ENCODE data around the gene TOR4A.

Gene TOR4A

DNA sequence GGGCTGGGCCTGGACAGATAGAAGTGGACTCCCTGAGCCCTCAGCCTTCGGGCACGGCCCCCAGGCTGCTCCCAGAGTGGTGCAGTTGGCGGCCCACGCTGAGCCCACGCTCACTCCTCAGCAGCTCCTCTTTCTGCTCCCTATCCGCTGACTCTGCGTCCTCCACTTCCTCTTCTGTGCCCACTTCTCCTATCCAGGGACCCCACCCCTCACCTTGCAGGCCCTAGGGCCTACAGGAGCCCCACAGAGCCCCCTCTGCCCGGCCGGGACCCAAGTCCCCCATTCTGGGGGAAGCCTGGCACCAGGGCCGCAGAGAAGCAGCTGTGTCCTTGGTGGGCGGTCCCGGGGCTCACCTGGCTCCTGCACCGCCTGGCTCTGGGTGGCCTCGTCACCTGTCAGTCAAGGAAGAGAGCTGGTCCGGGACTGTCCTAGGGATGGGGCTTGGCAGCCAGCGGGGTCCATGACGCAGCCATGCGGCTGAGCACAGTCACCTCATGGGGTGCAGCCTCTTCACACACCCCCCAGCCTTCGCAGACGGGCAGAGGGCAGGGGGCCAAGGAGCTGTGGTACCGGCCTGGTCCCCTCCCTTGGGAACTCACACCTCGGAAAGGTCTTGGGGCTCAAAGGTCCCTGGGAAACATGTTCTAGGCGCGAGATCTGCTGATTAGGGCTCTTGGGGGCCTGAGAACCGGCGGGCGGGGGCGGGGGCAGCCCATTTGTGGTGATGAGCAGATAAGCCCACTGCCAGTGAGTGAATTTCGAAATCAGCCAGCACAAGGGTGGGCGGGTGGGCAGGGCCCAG lies 29.9 kb downstream of the TOR4A start:
- no peak for DNase-seq

DNA sequence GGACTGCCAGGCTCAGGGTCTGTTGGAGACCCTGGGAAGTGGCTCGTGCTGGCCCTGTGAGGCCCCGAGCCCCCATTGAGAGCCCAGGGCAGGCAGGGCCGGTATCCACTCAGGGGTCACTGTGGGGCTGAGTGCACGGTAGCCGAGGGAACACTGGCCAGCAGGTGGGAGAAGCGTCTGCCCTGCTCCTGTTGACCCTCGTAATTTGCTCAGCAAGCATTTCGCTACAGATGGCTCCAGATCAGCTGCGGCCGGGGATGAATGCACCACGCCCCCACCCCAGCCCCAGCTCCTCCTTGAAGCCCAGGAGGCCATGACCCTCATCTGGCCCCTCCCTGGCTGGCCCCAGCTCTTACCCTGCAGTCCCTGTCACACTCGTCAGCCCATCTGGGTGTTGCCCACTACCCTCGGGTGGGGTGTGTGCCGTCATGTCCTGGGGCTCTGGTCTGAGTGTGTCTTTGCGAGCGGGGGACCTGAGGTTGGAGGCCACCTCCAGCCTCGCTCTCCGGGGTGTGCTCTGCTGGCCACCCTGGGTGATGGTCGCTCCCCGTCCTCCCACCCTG lies 30.6 kb downstream of the TOR4A start:
- peak; percentile 47 for DNase-seq

- no peak for DNase-seq
These were observed 32.1 kb downstream of the TOR4A start for GRCh38 chr9:137309368-137310188.

DNA sequence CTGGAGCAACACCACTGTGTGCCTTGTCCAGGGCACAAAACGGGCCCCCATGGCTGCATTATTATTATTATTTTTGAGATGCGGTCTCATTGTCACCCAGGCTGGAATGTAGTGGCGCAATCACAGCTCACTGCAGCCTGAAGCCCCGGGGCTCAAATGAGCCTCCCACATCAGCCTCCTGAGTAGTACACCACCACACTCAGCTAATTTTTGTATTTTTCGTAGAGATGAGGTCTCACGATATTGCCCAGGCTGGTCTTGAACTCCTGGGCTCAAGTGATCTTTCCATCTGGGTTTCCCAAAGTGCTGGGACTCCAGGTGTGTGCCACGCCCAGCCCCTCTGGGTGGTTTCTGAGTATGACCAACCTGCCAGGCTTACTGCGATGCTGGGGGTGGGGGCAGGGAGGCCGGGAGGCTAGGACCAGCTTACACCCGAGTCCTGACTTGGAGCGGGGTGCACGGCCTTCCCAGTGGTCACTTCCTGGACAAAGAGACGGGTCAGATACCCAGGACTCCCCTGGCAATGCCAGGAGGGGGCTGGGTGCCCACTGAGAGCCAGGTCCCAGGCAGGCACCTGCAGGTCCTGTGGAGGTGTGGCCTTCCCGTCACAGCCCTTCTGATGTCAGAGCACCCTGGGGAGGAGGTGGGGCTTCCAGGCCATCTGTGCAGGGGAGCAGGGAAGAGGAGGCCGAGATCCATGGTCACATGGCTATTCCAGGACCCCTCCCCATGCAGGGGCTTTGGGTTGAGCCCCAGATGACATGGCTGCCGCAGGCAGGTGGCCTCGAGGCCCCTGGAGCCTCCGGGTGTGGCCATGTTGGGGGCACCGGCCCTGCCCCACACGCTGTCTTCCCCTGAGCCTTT lies 32.9 kb downstream of the TOR4A start:
- peak; percentile 88 for DNase-seq

DNA sequence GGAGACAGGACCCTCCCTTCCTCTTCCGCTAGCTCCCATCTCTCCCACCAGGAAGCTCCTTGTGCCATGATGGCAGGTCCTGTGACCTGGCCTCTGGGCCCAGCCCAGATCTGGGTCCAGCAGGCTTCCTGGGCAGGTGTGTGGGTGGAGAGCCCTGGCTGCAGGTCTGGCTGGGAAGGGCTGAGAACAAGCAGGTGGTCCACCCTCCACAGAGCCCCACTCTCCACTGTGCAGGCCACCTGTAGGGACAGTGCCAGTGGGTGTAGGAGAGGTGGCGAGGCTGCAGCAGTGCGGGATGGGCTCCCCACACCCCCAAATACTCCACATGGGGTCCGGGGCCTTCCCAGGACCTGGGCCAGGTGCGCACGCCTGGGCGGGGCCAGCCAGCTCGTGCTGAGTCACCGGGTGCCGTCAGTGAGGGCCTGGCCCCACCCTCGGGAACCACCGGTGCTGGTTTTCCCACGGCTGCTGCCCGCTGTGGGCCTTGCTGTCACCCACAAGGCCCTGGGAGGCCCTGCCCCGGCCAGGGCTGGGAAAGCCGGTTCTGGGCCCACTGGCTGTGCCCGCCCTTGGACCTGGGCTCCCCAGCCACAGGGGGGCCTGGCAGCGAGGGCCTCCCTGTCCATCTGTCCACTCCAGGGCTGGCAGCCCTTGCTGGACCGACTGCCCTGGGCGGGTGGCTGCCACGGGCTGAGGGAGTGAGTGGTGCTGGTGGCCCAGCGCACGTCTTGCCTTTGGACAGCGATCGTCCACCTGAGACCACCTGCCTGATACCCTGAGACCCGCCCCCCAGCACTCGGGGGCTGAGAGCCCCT lies 33.9 kb downstream of the TOR4A start:
- peak; percentile 87 for DNase-seq

DNA sequence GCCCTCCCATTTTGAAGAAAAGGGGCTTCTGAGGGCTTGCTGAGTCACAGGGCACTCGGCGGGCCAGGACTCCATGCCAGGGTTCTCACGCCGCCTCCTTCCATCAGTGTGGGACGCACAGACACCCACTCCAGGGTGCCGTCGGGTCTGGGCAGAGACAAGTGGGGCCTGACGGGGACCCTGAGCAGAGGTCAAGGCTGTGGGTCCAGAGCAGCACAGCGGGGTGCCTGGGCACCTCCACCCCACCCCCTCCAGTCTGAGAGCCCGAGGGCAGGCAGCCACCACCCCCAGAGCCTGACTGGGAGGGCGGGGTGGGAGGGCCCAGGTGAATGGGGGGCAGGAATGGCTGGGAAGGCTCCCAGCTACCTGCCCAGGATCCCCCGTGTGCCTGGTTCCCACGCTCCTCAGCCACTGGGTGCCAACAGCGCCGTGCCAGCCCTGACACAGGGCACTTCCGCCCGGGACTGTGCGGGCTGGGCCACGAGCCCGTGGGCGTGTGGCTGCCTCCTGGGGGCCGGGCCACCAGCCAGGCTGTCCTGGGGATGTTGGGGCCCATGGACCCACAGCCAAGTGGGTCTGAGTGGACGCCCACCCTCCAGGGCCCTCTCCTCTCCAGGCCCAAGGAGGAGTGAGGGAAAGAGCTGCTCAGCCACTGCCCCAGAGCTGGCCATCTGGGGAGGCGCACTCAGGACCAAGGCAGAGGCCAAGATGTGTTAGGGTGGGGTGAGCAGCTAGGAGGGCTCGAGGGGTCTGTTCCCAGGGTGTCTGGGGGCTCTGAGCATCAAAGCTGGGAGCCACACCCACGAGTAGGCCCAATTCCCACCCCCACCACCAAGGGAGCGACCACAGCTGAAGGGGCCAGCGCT lies 34.7 kb downstream of the TOR4A start:
- DNase-seq = no peak

DNA sequence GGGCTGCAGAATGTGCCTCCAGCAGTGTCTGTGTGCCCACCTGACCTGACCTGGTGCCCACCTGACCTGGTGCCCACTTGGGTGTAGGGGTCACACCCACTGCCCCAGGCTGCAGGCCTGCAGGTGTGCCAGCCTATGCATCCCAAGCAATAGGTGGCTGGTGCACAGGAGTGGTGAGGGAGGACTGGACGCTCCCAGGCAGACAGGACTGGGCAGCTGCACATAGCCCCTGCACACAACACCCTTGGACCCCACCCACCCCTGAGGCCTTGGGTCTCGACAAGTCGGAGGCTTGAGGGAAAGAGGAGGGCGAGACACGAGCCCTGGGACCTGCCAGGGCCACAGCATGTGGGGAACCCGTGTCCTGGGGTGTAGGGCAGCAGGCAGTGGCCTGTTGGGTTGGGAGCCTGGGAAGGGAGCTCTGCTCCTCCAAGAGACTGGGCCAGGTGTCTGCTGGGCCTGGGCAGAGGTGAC lies 35.4 kb downstream of the TOR4A start:
- DNase-seq = no peak

GRCh38 chr9:137313326-137313936 lies 35.9 kb downstream of the TOR4A start:
- DNase-seq = no peak

DNA sequence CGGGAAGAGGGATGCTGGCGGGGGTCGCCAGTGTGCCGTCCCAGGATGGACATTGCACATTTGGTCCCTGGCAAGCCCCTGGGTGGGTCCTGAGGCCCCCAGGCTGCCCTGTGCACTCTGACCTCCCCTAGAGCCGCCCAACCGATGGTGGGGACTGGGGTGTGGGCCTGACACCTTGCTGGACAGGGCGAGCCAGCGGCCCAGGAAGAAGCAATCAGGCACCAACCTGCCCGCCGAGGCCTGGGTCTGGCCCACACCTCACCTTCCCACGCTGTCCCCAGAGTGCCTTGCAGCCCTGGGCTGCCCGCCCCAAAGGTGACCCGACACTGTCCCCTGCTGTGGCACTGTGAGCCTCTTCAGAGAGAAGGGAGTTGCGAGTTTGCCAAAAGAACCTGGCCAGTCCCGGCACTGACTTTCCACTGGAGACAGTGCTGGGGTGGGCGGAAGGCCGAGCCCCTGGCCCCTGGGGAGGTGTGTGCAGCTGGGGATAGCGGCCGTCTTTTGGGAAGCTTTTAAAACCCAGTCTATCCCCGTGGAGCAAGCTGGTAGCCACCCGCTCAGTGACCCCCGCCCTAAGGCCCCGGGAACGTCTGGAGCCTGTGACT lies 36.5 kb downstream of the TOR4A start:
- no peak for DNase-seq

DNA sequence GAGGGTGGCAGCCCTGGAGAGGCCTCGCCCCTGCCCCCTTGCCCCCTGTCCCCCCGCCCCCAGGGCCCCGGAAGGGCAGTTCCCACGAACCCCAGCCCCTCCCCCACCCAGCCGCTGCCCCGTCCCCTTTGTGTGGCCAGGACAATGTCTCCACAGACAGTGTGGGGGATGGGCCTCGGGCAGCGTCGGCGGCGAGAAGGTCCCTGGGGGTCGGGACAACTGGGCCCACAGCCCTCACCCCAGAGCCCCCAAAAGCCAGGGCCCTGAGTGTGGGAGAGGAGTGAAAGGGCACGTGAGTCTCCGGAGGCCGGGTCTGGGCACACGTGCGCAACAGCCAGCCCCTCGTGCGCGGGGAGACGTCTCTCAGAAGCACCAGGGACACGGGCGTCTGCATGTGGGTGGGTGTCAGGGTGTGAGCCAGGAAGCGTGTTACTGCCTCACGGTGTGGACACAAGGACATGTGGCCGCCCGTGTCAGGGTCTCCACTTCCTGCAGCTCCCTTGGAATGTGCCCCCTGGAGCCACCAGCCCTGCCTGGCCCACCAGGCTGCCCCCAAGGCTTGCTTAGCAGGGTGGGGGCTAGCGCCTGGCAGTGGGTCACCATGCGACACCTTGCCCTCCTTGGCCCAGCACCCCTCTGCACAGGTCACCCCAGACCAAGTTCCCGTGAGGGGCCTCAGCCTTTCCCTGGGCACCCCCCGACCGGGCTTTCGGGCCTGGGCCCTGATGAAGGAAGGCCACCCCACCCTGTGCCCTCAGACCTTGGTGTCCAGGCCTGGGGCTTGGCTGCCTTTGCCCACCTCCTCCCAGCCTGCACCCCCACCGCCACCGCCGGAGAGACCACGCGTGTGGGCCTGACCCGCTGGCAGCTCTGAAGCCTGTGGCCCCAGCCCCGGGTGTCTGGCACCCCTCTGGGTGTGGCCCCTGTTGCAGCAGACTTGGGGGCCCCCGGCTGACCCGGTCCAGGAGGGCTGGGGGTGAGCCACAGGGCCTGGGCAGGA lies 37.3 kb downstream of the TOR4A start:
- no peak for DNase-seq

DNA sequence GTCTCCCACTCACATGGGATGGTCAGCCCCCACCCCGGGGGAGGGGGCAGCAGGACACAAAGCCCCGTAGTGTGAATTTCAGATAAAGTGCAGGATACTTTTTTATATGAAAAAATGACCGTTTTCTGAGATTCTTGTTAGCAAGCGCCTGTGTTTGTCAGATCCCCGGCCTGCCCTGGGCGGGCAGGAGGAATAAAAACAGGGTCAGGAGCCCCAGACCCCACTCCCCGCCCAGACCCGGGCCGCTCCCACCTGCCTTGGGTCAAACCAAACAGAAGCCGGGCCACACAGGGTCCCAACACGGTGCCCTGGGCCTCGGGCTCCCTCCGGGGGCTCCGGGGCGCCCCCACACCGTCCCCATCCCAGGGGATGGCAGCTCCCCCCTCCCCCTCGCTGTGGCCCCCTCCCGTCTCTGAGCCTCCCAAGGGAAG lies 38.1 kb downstream of the TOR4A start:
- no peak for DNase-seq

- peak; percentile 92 for DNase-seq
These were observed 38.8 kb downstream of the TOR4A start for GRCh38 chr9:137316012-137316981.

- DNase-seq = no peak
These were observed 39.6 kb downstream of the TOR4A start for GRCh38 chr9:137317021-137317717.

DNA sequence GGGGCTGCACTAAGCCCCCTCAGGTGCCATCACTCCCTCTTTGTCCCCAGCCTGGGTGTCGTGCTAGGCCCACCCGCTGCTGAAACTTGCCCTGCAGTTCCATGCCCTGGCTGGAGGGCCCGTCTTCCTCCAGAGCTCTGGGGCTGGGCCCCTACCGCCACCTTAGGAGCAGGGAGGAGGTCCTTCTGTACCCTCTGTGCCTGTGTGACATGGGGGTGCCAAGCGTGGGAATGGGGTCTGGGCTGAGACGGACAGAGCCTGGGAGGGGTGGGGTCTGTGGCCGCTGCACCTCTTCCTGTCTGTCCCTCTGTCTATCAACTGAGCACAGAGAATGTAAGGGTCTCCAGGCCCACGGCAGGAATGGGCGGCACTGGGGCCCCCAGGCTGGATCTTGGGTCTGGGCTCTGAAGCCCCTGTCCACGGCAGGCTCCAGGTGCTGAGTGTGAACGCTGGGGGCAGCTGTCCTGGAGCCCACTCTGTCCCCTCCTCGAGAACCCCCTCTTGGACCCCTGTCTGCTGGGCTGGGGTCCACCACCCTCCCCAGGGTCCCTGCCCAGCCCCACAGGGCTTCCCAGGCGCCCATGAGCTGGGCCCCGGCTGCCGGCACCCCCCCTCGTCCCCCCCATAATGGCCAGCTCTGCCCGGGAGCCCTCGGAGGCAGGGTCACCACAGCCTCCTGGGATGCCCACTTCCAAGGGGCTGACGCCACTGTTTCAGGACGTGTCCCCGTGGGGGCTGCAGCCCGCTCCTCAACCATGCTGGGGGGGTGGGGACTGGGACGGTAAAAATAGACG lies 40.4 kb downstream of the TOR4A start:
- DNase-seq = no peak

DNA sequence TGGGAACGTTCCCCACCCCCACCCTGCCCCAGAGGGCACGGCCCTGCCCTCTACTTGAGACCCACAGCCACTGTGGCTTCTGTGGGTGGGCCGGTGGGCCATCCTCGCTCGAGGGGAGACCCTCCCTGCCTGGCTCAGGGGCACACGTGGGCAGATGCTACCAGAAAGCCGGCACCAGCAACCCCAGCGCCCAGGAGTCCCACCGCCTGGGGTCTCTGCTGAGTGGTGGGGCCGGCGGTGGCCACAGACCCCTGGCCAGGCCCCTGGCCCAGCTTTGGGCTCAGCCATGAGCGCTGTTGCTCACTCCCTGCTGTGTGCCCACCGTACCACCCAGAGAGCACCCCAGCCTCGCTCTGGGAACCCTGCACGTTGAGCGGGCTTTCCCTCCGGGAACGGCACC lies 41.1 kb downstream of the TOR4A start:
- DNase-seq = no peak
